ENCODE data around the gene IL13. TPM values are rescaled to one million over a fixed set of nuclear protein-coding genes. Genes with fewer than 3 reads are reported as not detected.

Gene IL13
- total RNA-seq, 1 donor from 2014 or later: not detected

GRCh38 chr5:132646583-132647266, 11.2 kb upstream of the IL13 start:
- Histone ChIP-seq H3K27ac (replicated peaks) (no peak overlapping the region), H3K9me3 (replicated peaks) (peaks cover 20% of the 10 kb centered on the region), H3K4me3 (no peak overlapping the region), H3K27me3 (ENCODE audit: low read depth) (no peaks in the 10 kb centered on the region), H3K4me1 (no peaks in the 10 kb centered on the region), H3K36me3 (peaks cover 18% of the 10 kb centered on the region)
- TF ChIP-seq CTCF (IDR thresholded peaks at IDR 0.05; ENCODE audit: borderline replicate concordance): no peak
- intact Hi-C loops (cut with micrococcal nuclease): no loop called here
- no peak for DNase-seq

GRCh38 chr5:132647473-132647872, 10.5 kb upstream of the IL13 start:
- no peak for DNase-seq
- no peak overlapping the region for H3K4me3 ChIP-seq

GRCh38 chr5:132648355-132648754, 9.6 kb upstream of the IL13 start:
- Histone ChIP-seq H3K4me3 (no peak overlapping the region), H3K27ac (replicated peaks) (no peak overlapping the region), H3K36me3 (peaks cover 1% of the 10 kb centered on the region), H3K9me3 (replicated peaks) (peaks cover 20% of the 10 kb centered on the region), H3K27me3 (ENCODE audit: low read depth) (peaks cover 4% of the 10 kb centered on the region), H3K4me1 (no peaks in the 10 kb centered on the region)
- DNase-seq: no peak
- no peak for TF ChIP-seq CTCF (IDR thresholded peaks at IDR 0.05; ENCODE audit: borderline replicate concordance)
- intact Hi-C loops (cut with micrococcal nuclease): no loop called here

More at GRCh38 chr5:132647473-132647872, 10.5 kb upstream of the IL13 start:
- TF ChIP-seq CTCF (IDR thresholded peaks at IDR 0.05; ENCODE audit: borderline replicate concordance): no peak
- Histone ChIP-seq H3K27me3 (ENCODE audit: low read depth) (no peaks in the 10 kb centered on the region), H3K36me3 (peaks cover 10% of the 10 kb centered on the region), H3K27ac (replicated peaks) (no peak overlapping the region), H3K9me3 (replicated peaks) (peaks cover 20% of the 10 kb centered on the region), H3K4me1 (no peaks in the 10 kb centered on the region)
- intact Hi-C loops (cut with micrococcal nuclease): no loop called here

GRCh38 chr5:132651838-132652469, 6.0 kb upstream of the IL13 start:
- peaks cover 38% of the 10 kb centered on the region for H3K27me3 ChIP-seq (ENCODE audit: low read depth)
- H3K9me3 ChIP-seq (replicated peaks): peaks cover 20% of the 10 kb centered on the region
- TF ChIP-seq CTCF (IDR thresholded peaks at IDR 0.05; ENCODE audit: borderline replicate concordance): no peak
- H3K36me3 ChIP-seq: no peaks in the 10 kb centered on the region
- H3K4me3 ChIP-seq: no peak overlapping the region
- DNase-seq: no peak
- no peak overlapping the region for H3K27ac ChIP-seq (replicated peaks)
- peaks cover 14% of the 10 kb centered on the region for H3K4me1 ChIP-seq
- intact Hi-C loops (cut with micrococcal nuclease): no loop called here

GRCh38 chr5:132653716-132654115, 4.3 kb upstream of the IL13 start:
- intact Hi-C loops (cut with micrococcal nuclease): no loop called here
- DNase-seq: no peak

More at GRCh38 chr5:132653716-132654115, 4.3 kb upstream of the IL13 start:
- Histone ChIP-seq H3K4me3 (no peak overlapping the region), H3K9me3 (replicated peaks) (peaks cover 4% of the 10 kb centered on the region), H3K36me3 (no peaks in the 10 kb centered on the region), H3K27me3 (ENCODE audit: low read depth) (peaks cover 52% of the 10 kb centered on the region), H3K4me1 (peaks cover 14% of the 10 kb centered on the region), H3K27ac (replicated peaks) (no peak overlapping the region)
- no peak for TF ChIP-seq CTCF (IDR thresholded peaks at IDR 0.05; ENCODE audit: borderline replicate concordance)

Data from left ventricle myocardium inferior (tissue), 1 donor.